GM19043 (cell line): ENCODE data around the gene TMEM269.
"Not testable (repeated sequence)": the region's sequence is repeated elsewhere in the genome, so short reads cannot be mapped to it uniquely, and the experiment has no call there.

Source experiments
- ATAC-seq: cut with Tn5 transposase; IDR thresholded peaks from one replicate; pipeline ENCODE4 v1.9.1; 2021; ENCODE audit warnings: low read depth; ENCODE audit not compliant: unreplicated experiment

Gene TMEM269

GRCh38 chr1:42773420-42773819, 11.4 kb upstream of the TMEM269 start:
- no peak for ATAC-seq

- ATAC-seq, result no peak
Observed at GRCh38 chr1:42774928-42775526, 9.8 kb upstream of the TMEM269 start.

- no peak for ATAC-seq
Observed at GRCh38 chr1:42776502-42776901, 8.3 kb upstream of the TMEM269 start.

- no peak for ATAC-seq
Observed at GRCh38 chr1:42777852-42778251, 6.9 kb upstream of the TMEM269 start.

- ATAC-seq, result no peak
Observed at GRCh38 chr1:42779725-42780124, 5.1 kb upstream of the TMEM269 start.

GRCh38 chr1:42780176-42780575, 4.6 kb upstream of the TMEM269 start:
- ATAC-seq, result no peak

GRCh38 chr1:42783092-42783491, 1.7 kb upstream of the TMEM269 start:
- no peak for ATAC-seq

- no peak for ATAC-seq
Observed at GRCh38 chr1:42784547-42784945, 245 bp upstream of the TMEM269 start.

GRCh38 chr1:42786097-42786496, 1.3 kb downstream of the TMEM269 start:
- no peak for ATAC-seq

- ATAC-seq, result no peak
Observed at GRCh38 chr1:42788021-42788420, 3.2 kb downstream of the TMEM269 start.

- ATAC-seq, result no peak
Observed at GRCh38 chr1:42793824-42794223, 9.0 kb downstream of the TMEM269 start.

GRCh38 chr1:42797414-42797813, 12.6 kb downstream of the TMEM269 start:
- ATAC-seq, result no peak

- no peak for ATAC-seq
Observed at GRCh38 chr1:42797979-42798378, 13.2 kb downstream of the TMEM269 start.

- no peak for ATAC-seq
Observed at GRCh38 chr1:42801832-42802473, 17.2 kb downstream of the TMEM269 start.

GRCh38 chr1:42806171-42806570, 21.4 kb downstream of the TMEM269 start:
- no peak for ATAC-seq

GRCh38 chr1:42806593-42806992, 21.8 kb downstream of the TMEM269 start:
- ATAC-seq, result no peak

GRCh38 chr1:42807056-42807668, 22.4 kb downstream of the TMEM269 start:
- ATAC-seq, result no peak

- ATAC-seq, result not testable (repeated sequence)
Observed at GRCh38 chr1:42814815-42815214, 30.0 kb downstream of the TMEM269 start.

- ATAC-seq, result no peak
Observed at GRCh38 chr1:42815941-42816584, 31.3 kb downstream of the TMEM269 start.

- peak; percentile 68 for ATAC-seq
Observed at GRCh38 chr1:42816585-42817439, 32.0 kb downstream of the TMEM269 start, which contains the start of the genes ERMAP and SVBP. ERMAP (plus strand) TSS chr1:42817122; CDS start chr1:42830449, 13,327 bp downstream. SVBP (minus strand) TSS chr1:42817397; CDS start chr1:42816544, 853 bp downstream.

GRCh38 chr1:42817440-42817767, 32.6 kb downstream of the TMEM269 start:
- ATAC-seq, result no peak
